GM21723 (cell line): ENCODE results near the gene LMO1.

Source experiments
- ATAC-seq: cut with Tn5 transposase; IDR thresholded peaks from one replicate; pipeline ENCODE4 v1.9.1; 2021; ENCODE audit warnings: mild to moderate bottlenecking, moderate library complexity; ENCODE audit not compliant: unreplicated experiment

The LMO1 gene

DNA sequence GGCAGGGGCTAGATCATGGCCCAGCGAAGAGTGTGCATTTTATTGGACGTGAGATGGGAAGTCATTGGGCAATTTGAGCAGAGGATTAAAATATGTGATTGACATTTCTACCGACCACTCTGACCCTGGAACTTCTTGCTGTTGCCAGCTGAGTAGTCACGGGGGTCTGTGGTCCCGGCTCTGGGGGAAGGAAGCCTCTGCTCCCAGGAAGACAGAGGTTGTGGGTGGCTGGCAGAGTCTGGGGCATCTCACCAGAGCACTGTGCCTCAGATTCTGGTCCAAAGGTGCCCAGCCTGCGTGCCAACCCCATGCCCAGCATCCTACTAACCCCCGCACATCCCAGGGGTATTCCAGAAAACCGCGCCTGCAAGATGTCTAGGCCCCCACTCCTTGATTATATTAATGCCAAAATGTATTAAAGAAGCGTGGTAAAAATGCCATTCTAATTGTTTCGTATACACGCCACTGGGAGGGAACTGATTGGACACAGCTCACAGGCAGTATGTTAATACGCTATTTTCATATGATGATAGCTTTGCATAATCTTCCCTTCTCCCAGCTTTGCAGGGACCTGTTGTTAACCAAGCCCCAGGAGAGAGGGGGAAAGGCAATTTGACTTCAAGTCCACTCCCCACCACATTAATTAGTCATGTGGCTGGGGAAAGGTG lies 25.3 kb upstream of the LMO1 start:
- no peak for ATAC-seq

- ATAC-seq: no peak
Observed at GRCh38 chr11:8288166-8288772, 24.6 kb upstream of the LMO1 start.

DNA sequence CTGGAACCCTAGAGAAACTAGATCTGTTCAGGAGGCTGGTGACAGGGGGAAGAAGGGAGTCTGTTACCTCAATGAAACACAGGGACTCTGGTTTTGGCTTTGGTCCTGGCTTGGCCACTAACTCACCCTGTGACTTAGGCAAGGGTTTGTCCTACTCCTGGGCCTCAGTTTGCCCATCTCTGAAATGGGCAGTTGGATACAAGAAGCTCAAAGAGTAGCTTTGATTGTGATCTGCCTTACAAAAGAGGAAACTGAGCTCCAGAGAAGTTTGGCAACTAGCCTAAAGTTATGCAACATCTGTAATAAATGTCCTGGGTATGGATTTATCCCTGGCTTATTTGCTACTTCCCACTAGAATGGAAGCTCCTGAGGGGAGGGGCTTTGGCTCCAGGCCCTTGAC lies 24.0 kb upstream of the LMO1 start:
- no peak for ATAC-seq

DNA sequence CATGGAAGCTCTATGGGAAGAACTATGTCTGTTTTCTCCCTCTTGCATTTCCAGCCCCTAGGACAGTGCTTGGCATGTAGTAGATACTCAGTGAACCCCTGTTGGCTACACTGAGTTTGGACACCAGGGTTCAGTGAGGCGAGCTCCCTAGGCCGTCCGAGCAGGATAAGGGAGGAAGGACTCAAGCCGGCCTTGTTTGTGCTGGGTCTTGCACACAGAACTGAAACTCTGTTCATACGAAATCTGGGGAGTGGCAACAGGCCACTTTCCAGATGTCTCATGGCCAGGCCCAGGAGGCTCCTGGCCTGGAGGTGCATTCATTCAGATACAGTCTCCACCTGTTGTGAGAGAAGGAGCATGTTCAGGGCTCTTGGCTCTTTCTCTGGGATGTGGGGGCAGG lies 23.6 kb upstream of the LMO1 start:
- no peak for ATAC-seq

GRCh38 chr11:8286886-8287285 lies 23.2 kb upstream of the LMO1 start:
- no peak for ATAC-seq

- no peak for ATAC-seq
Observed at GRCh38 chr11:8285796-8286195, 22.1 kb upstream of the LMO1 start.

DNA sequence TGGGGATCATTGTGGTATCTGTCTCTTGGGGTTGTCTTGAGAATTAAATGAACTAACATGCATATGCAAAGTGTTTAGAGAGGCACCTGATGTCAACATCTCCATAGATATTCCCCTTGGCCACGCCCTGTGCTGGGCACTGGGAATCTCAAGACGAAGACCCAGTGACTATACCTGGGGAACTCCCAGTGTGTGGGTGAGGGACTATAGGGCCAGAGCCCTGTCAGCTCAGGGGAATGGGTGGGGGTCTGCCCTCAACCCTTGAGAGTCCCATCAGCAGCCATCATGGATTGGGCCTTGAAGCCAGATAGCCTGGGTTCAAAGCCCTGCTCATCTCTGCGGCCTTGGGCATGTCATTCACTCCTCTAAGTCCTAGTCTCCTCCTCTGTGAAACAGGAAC lies 21.6 kb upstream of the LMO1 start:
- no peak for ATAC-seq

- no peak for ATAC-seq
Observed at GRCh38 chr11:8283465-8284230, 20.0 kb upstream of the LMO1 start.

DNA sequence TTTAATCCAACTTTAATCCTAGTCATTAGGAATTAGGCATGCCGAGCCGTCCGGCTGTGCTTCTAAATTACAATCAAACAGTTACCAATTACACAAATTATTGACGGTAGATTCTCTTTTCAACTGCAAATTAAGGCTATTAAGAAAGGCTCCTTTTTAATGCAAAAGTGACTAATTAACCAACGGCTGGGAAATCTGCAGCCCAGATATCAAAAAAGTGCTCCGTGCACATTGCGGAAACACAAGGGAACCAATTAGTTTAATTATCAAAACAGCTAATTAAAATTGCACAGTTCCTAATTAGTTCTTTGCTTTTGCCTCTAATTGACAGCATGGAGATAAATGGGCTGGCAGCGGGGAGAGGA lies 19.4 kb upstream of the LMO1 start:
- no peak for ATAC-seq

DNA sequence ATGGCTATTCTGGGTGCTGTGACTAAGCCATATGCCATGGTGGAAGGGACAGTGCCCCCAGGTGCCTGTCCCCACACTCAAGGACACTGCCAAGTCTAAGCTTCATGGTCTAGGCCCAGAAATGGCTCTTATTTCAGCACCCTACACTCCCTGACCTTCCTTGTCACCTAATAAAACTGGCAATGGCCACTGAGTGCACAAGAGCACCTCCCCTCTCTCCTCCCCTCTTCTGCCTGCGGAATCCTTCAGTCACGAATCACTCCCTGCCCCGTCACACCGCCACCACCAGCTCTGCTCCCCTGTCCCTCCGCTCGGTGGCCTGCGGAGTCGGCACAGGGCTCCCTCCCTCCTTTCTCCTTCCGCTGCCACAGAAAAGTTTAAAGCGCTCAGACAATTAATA lies 19.0 kb upstream of the LMO1 start:
- no peak for ATAC-seq

GRCh38 chr11:8281266-8281665 lies 17.6 kb upstream of the LMO1 start:
- no peak for ATAC-seq

- ATAC-seq: no peak
Observed at GRCh38 chr11:8277691-8278090, 14.0 kb upstream of the LMO1 start.

- no peak for ATAC-seq
Observed at GRCh38 chr11:8276528-8276927, 12.8 kb upstream of the LMO1 start.

GRCh38 chr11:8273287-8273686 lies 9.6 kb upstream of the LMO1 start:
- ATAC-seq: no peak

DNA sequence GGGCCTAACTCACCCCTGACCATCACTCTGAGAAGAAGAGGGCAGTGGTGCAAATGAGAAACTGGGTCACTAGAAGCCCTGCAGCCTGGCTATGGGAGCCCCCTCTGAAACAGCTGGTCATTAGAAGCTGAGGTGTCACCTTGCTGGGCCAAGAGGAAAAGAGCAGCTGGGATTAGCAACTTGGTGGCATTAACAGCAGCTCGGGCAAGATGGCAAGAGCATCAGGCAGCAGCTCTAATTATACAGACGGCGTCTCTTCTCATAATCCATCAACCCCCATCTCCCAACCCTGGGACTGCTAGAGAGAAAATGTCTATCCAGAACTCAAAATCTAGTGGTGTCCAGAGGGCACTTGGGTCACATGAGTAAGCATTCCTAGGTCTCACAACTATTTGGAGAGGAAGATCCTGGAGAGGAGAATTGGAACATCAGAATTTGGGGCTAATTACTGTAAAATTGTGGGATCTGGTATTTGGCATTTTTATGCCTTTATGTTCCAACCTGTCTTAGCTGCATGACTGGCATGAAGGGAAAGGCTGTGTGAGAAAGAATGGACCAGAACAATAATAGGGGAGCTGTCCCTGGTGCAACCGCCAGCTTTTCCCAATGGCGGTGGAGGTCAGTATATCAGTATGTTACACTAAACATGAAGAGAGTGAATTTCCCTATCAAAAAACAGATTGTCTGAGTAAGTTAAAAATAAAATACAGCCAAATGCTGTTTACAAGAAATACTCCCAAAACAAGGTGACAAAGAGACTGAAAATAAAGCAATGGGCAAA lies 7.6 kb upstream of the LMO1 start:
- no peak for ATAC-seq

DNA sequence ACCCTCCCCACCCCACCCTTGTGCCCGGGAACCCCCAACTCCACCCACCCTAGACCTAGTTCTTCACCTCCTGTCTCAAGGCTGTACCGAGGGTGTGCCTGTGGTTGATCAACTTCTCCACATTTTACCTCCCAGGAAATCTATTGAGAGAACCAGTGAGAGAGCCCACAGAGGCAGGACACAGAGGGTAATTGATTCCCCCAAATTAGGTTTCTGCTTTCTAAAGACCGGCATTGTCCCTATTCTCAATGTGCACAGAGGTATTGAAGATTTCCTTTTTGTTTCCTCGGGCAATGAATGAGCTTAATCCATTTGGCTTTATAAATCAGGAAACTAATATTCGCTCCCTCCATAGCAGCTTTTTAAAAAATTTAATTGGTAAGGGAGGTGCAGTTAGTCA lies 6.0 kb upstream of the LMO1 start:
- ATAC-seq: no peak

- ATAC-seq: no peak
Observed at GRCh38 chr11:8268530-8269400, 5.1 kb upstream of the LMO1 start.

DNA sequence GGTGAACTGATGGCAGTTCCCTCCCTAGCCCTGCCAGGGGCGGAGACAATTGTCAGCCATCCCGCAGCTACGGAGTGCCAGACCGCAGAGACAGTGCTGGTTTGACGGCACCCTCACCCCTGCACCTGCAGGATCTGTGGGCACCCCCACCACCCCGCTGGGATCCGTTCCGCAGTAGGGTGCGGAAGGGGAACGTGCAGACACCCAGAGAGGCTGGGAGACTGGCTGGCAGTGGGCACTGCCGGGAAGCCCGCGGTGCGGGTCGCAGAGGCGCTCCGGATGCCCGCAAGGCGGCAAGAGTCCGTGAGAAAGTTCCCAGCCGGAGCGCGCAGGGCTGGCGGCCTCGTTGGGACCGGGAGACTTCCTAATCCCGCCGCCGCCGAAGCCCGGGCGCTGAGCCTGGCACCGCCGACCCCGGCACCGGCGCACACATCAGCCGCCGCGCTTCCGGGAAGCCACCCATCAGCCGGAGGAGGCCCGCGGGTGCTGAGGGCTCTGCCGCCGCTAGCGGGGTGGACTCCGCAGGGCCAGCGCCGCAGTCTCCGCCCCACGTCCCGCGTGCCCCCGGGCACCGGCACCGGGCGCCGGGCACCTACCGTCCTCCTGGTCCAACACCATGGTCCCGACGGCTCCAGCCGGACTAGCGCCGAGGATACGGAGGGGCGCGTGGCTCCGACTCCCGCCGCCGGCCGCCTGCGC lies 4.3 kb upstream of the LMO1 start:
- no peak for ATAC-seq

- no peak for ATAC-seq
Observed at GRCh38 chr11:8267280-8267679, 3.6 kb upstream of the LMO1 start.
